ENCODE measurements around the gene TPK1.

DNA sequence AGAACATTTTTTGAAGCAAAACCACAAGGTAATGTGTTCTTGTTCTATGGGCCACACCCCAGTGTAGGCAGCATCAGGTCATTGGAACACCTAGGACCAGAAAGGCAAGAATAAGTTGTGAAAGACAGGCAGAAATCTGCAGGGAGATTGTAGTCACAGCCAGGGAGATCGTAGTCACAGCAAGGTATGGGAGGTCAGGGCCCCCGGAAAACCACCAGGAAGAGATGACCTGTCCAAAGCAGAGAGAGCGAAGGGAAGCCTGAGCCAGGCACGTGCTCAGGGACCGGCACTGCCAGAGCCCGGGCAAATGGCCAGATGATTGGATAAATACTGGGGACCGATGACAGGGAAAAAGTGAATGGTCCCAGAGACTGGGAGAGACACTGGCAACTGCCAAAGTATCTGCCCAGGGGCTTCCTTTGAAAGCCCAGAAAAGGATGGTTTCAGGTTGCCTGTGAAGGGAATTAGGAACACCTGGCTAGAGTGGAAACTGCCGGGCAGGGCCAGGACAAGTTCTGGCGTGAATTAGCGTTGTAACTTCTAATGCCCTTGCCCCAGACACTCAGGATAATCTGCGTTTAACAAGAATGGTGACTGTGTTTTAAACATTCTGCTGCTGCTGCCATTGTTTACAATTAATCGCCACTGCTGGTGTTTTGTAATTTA, 428.5 kb downstream of the TPK1 start:
- no peak for TF ChIP-seq POLR2AphosphoS5 (IDR thresholded peaks at IDR 0.05; ENCODE audit: borderline replicate concordance, low read depth, low read length)
- no peak for TF ChIP-seq FOXP2 (optimal IDR thresholded peaks at IDR 0.05; ENCODE audit: control extremely low read depth, extremely low read length, insufficient read depth)
